ENCODE data around the gene FERMT3. TPM values are rescaled to one million over a fixed set of nuclear protein-coding genes. Genes with fewer than 3 reads are reported as not detected.

FERMT3 gene
- total and polyA plus RNA-seq, 2 donors (not counting 3 experiments of a cell fraction or from before 2014, with no cell fraction given): 64.4 to 100 TPM

- H2AFZ ChIP-seq (ENCODE audit: low read depth, low read length): no peak overlapping the region
- dilution Hi-C loops (cut with MboI; ENCODE audit: extremely low pct_ligation_motif_present, low sequenced_read_pairs) (no loop called here), intact Hi-C loops (cut with micrococcal nuclease) (loop anchor here (1.0 kb wide), 2 partner anchors 66 to 97 kb away; no protein-coding TSS in a partner anchor)
- no peaks in the 10 kb centered on the region for H3K9me3 ChIP-seq (replicated peaks; ENCODE audit: control insufficient read depth, insufficient read depth, low read length)
- DNase-seq (ENCODE audit: low read depth, low spot score) (no peak), FAIRE-seq (no peak)
- H3K79me2 ChIP-seq (ENCODE audit: control insufficient read depth, insufficient read depth, low read length): peaks cover 8% of the 10 kb centered on the region
- H3K4me2 ChIP-seq (ENCODE audit: insufficient read depth, low read length): no peak overlapping the region
- peaks cover 34% of the 10 kb centered on the region for H3K4me1 ChIP-seq (ENCODE audit: control insufficient read depth, extremely low read depth, insufficient read depth, low read length)
- ChIA-PET CTCF (interaction anchor here (0.6 to 11.5 kb wide), 36 partner anchors 8 to 153 kb away, joined by 3 to 413 read pairs (median 8); partner anchors contain the start of genes BAD, CATSPERZ, DNAJC4 and ESRRA), POLR2A (interaction anchor here (0.7 kb wide), 1 partner anchor 66 kb away, joined by 4 read pairs; no protein-coding TSS in a partner anchor)
- no peak overlapping the region for H3K9ac ChIP-seq (replicated peaks; ENCODE audit: extremely low read depth, insufficient read depth, low read length)
- H4K20me1 ChIP-seq (replicated peaks; ENCODE audit: control insufficient read depth, extremely low read depth, insufficient read depth, low read length): no peaks in the 10 kb centered on the region
- H3K27me3 ChIP-seq (ENCODE audit: control insufficient read depth in 2 of 2, insufficient read depth in 2 of 2, low read length in 2 of 2): no peaks in the 10 kb centered on the region
- H3K4me3 ChIP-seq (replicated peaks in 1 of 3; ENCODE audit: insufficient read depth in 1 of 3, low read depth in 1 of 3, low read length in 3 of 3): no peak overlapping the region
- BruUV-seq (replicated peaks): TSS peak; percentile 61
- no peak overlapping the region for H3K27ac ChIP-seq (ENCODE audit: insufficient read depth, low read depth, low read length)
- peaks cover 14 to 32% of the 10 kb centered on the region in 2 experiments for H3K36me3 ChIP-seq (ENCODE audit: control insufficient read depth in 2 of 2, extremely low read depth in 1 of 2, insufficient read depth in 2 of 2, low read length in 2 of 2)
- no peak for TF ChIP-seq FOS (IDR thresholded peaks at IDR 0.05; ENCODE audit: borderline replicate concordance, insufficient read depth, low read length)
- TF ChIP-seq POLR2A (IDR thresholded peaks at IDR 0.05; ENCODE audit: low read depth, low read length): peak; percentile 6
- no peak for TF ChIP-seq MAX (IDR thresholded peaks at IDR 0.05; ENCODE audit: insufficient read depth, insufficient read length)
- H3K9me1 ChIP-seq (replicated peaks; ENCODE audit: control insufficient read depth, extremely low read depth, insufficient read depth, low read length): no peaks in the 10 kb centered on the region
Observed at GRCh38 chr11:64204080-64204440, 2.5 kb upstream of the FERMT3 start.

GRCh38 chr11:64204464-64204989 lies 2.0 kb upstream of the FERMT3 start:
- no peaks in the 10 kb centered on the region for H4K20me1 ChIP-seq (replicated peaks; ENCODE audit: control insufficient read depth, extremely low read depth, insufficient read depth, low read length)
- H3K9ac ChIP-seq (replicated peaks; ENCODE audit: extremely low read depth, insufficient read depth, low read length): no peak overlapping the region
- no peak overlapping the region for H3K4me3 ChIP-seq (replicated peaks in 1 of 3; ENCODE audit: insufficient read depth in 1 of 3, low read depth in 1 of 3, low read length in 3 of 3)
- no peak overlapping the region for H3K4me2 ChIP-seq (ENCODE audit: insufficient read depth, low read length)
- no peaks in the 10 kb centered on the region for H3K9me1 ChIP-seq (replicated peaks; ENCODE audit: control insufficient read depth, extremely low read depth, insufficient read depth, low read length)
- H3K27ac ChIP-seq (ENCODE audit: insufficient read depth, low read depth, low read length): no peak overlapping the region
- dilution Hi-C loops (cut with MboI; ENCODE audit: extremely low pct_ligation_motif_present, low sequenced_read_pairs): no loop called here
- H3K9me3 ChIP-seq (replicated peaks; ENCODE audit: control insufficient read depth, insufficient read depth, low read length): no peaks in the 10 kb centered on the region
- DNase-seq (ENCODE audit: low read depth, low spot score): peak; percentile 90
- no TSS peak for BruUV-seq (replicated peaks)
- no peak overlapping the region for H2AFZ ChIP-seq (ENCODE audit: low read depth, low read length)
- H3K36me3 ChIP-seq (ENCODE audit: control insufficient read depth in 2 of 2, extremely low read depth in 1 of 2, insufficient read depth in 2 of 2, low read length in 2 of 2): peaks cover 14 to 32% of the 10 kb centered on the region in 2 experiments
- peak; percentile 95 for FAIRE-seq
- TF ChIP-seq MAX (IDR thresholded peaks at IDR 0.05; ENCODE audit: insufficient read depth, insufficient read length) (no peak), CTCF (IDR thresholded peaks at IDR 0.05; ENCODE audit: extremely low read depth in 1 of 2, insufficient read depth in 1 of 2, low read depth in 1 of 2, low read length in 2 of 2) (peak; percentile 82 to 84), MYC (IDR thresholded peaks at IDR 0.05; ENCODE audit: low read depth, low read length) (no peak), FOS (IDR thresholded peaks at IDR 0.05; ENCODE audit: borderline replicate concordance, insufficient read depth, low read length) (no peak), GATA2 (IDR thresholded peaks at IDR 0.05; ENCODE audit: insufficient read depth, insufficient read length, low read depth, low read length) (no peak), POLR2AphosphoS5 (IDR thresholded peaks at IDR 0.05; ENCODE audit: insufficient read depth, low read depth, low read length) (peak; percentile 70), POLR2A (IDR thresholded peaks at IDR 0.05; ENCODE audit: low read depth, low read length) (peak; percentile 27)
- H3K4me1 ChIP-seq (ENCODE audit: control insufficient read depth, extremely low read depth, insufficient read depth, low read length): peaks cover 34% of the 10 kb centered on the region
- CTCF ChIA-PET: interaction anchor here (0.6 to 11.5 kb wide), 38 partner anchors 8 to 450 kb away, joined by 3 to 413 read pairs (median 7); partner anchors contain the start of genes BAD, CATSPERZ, DNAJC4 and ESRRA
- intact Hi-C loops (cut with micrococcal nuclease): loop anchor here (1.0 kb wide), 2 partner anchors 66 to 97 kb away; no protein-coding TSS in a partner anchor
- H3K79me2 ChIP-seq (ENCODE audit: control insufficient read depth, insufficient read depth, low read length): peaks cover 12% of the 10 kb centered on the region
- POLR2A ChIA-PET: interaction anchor here (0.6 to 1.2 kb wide), 5 partner anchors 19 to 1318 kb away, joined by 3 to 4 read pairs (median 3); partner anchors contain the start of gene STIP1
- no peaks in the 10 kb centered on the region for H3K27me3 ChIP-seq (ENCODE audit: control insufficient read depth in 2 of 2, insufficient read depth in 2 of 2, low read length in 2 of 2)

Measured in endothelial cell of umbilical vein (primary cell).